GM18511 (cell line): Measurements from ENCODE around the gene LPCAT2.

Experiments used
- ATAC-seq: cut with Tn5 transposase; IDR thresholded peaks from one replicate; pipeline ENCODE4 v1.9.1; 2021; ENCODE audit warnings: mild to moderate bottlenecking, moderate library complexity; ENCODE audit not compliant: unreplicated experiment

The LPCAT2 gene

GRCh38 chr16:55501549-55502322 is 7.1 kb upstream of the LPCAT2 start:
- no peak for ATAC-seq

GRCh38 chr16:55502801-55503366 is 6.0 kb upstream of the LPCAT2 start:
- no peak for ATAC-seq

GRCh38 chr16:55503726-55504550 is 4.9 kb upstream of the LPCAT2 start:
- ATAC-seq: no peak

- ATAC-seq: no peak
These were observed 3.4 kb upstream of the LPCAT2 start for GRCh38 chr16:55505333-55506015.

- no peak for ATAC-seq
These were observed 2.8 kb upstream of the LPCAT2 start for GRCh38 chr16:55506083-55506482.

GRCh38 chr16:55506708-55507107 is 2.2 kb upstream of the LPCAT2 start:
- no peak for ATAC-seq

- no peak for ATAC-seq
These were observed 476 bp upstream of the LPCAT2 start for GRCh38 chr16:55508271-55508921.

GRCh38 chr16:55510185-55510805 is 1.4 kb downstream of the LPCAT2 start:
- no peak for ATAC-seq

- no peak for ATAC-seq
These were observed 4.1 kb downstream of the LPCAT2 start for GRCh38 chr16:55512941-55513340.

GRCh38 chr16:55513616-55514015 is 4.7 kb downstream of the LPCAT2 start:
- ATAC-seq: no peak

GRCh38 chr16:55515111-55515510 is 6.2 kb downstream of the LPCAT2 start:
- no peak for ATAC-seq

- no peak for ATAC-seq
These were observed 12.9 kb downstream of the LPCAT2 start for GRCh38 chr16:55521792-55522191.

GRCh38 chr16:55526441-55526840 is 17.6 kb downstream of the LPCAT2 start:
- ATAC-seq: no peak

GRCh38 chr16:55527885-55528284 is 19.0 kb downstream of the LPCAT2 start:
- ATAC-seq: no peak

- ATAC-seq: no peak
These were observed 20.1 kb downstream of the LPCAT2 start for GRCh38 chr16:55529018-55529417.

- ATAC-seq: no peak
These were observed 21.5 kb downstream of the LPCAT2 start for GRCh38 chr16:55530316-55530856.

GRCh38 chr16:55532227-55532626 is 23.4 kb downstream of the LPCAT2 start:
- no peak for ATAC-seq

- no peak for ATAC-seq
These were observed 25.9 kb downstream of the LPCAT2 start for GRCh38 chr16:55534756-55535155.

- no peak for ATAC-seq
These were observed 30.2 kb downstream of the LPCAT2 start for GRCh38 chr16:55539049-55539448.

- ATAC-seq: no peak
These were observed 30.6 kb downstream of the LPCAT2 start for GRCh38 chr16:55539488-55539887.
